ENCODE data around the gene CAMK2N1.

DNA sequence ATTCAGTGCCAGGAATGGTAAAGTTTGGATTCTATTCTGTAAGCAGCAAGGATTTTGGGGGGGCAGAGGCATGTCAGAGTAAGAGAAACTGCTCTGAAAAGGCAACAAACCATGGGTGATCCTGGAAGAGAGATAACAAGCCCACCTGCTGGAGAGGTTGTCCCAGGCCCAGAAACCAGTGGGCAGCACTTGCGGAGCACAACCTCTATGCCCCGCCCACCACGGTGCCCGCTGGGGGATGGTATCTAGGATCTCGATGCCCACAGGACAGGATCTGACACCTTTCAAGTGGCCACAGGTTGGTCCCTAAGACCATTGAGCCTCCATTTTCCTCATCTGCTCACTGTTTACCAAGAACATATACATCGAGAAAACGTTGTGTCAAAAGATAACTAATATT is 42.2 kb upstream of the CAMK2N1 start:
- TF ChIP-seq CTCF (conservative IDR thresholded peaks at IDR 0.05 in 1 of 2, IDR thresholded peaks at IDR 0.05 in 1 of 2; ENCODE audit: extremely low read depth in 1 of 2, insufficient read depth in 1 of 2, low read depth in 1 of 2, low read length in 2 of 2) (no peak), EZH2 (IDR thresholded peaks at IDR 0.05; ENCODE audit: borderline replicate concordance, low read length) (no peak)

Measured in mammary epithelial cell (primary cell).